T-cell (primary cell): ENCODE results near the gene SUSD2. TPM values are rescaled to one million over a fixed set of nuclear protein-coding genes. Genes with fewer than 3 reads are reported as not detected.
A peak's percentile ranks its signal among the peaks of the same experiment; 100 is the strongest.
"Not testable (repeated sequence)": the region's sequence is repeated elsewhere in the genome, so short reads cannot be mapped to it uniquely, and the experiment has no call there.

Source experiments
- ATAC-seq, 4 experiments: fragments of 200-7000 bp in 3 of 4; fragments of 150-1000 bp in 1 of 4; cut with Tn5 transposase; replicated peaks in 1 of 4; 1 replicate in 3 of 4; 2 replicates in 1 of 4; pipeline ENCODE4 v1.10.0; 2021; ENCODE audit warnings: moderate library complexity in 3 of 4, mild to moderate bottlenecking in 2 of 4, moderate number of reproducible peaks in 1 of 4
- CTCF ChIA-PET, 2 donors: fragments of 300-600 bp; sonication (Branson Sonifier 250); formaldehyde crosslinking; loops; one replicate each; lab custom pipeline; 2022; ENCODE audit warnings: antibody characterized with exemption in 2 of 2; lab: Charles Lee
- POLR2A ChIA-PET, 2 donors: fragments of 300-600 bp; sonication (Branson Sonifier 250); formaldehyde crosslinking; loops; one replicate each; lab custom pipeline; 2022; ENCODE audit warnings: antibody characterized with exemption in 2 of 2; lab: Charles Lee
- DNase-seq, 35 experiments: peaks; one replicate each; pipeline versions ENCODE4 v3.0.0 to v3.0.0-alpha.2; 2013 to 2023
- H3K27ac ChIP-seq: one replicate; pipeline ENCODE4 v1.5.1; 2013; ENCODE audit warnings: low read length
- H3K27me3 ChIP-seq, 2 experiments: replicated peaks in 1 of 2; 1 replicate in 1 of 2; 2 replicates in 1 of 2; pipeline versions ENCODE4 v1.6.1 to v1.7.0; 2013; ENCODE audit warnings: low read length in 1 of 2, mixed read lengths in 1 of 2; ENCODE audit not compliant: control insufficient read depth in 2 of 2, insufficient read depth in 2 of 2; ENCODE audit errors: extremely low read depth in 1 of 2
- H3K36me3 ChIP-seq, 2 donors: 1 replicate in 1 of 2; 2 replicates in 1 of 2; pipeline versions ENCODE4 v1.6.1 to v1.7.0; 2013; ENCODE audit warnings: low read length in 1 of 2; ENCODE audit not compliant: control insufficient read depth in 2 of 2, insufficient read depth in 1 of 2; ENCODE audit errors: extremely low read depth in 1 of 2
- H3K4me1 ChIP-seq, 2 experiments: 1 replicate in 1 of 2; 2 replicates in 1 of 2; pipeline versions ENCODE4 v1.6.1 to v1.7.0; 2013; ENCODE audit warnings: low read length in 2 of 2, mixed read lengths in 1 of 2; ENCODE audit not compliant: insufficient read depth in 2 of 2, control insufficient read depth in 1 of 2; ENCODE audit errors: extremely low read depth in 1 of 2
- H3K4me3 ChIP-seq, 2 donors: 1 replicate in 1 of 2; 2 replicates in 1 of 2; pipeline versions ENCODE4 v1.5.1 to v1.7.0; 2013; ENCODE audit warnings: mild to moderate bottlenecking in 2 of 2, low read length in 1 of 2, moderate library complexity in 1 of 2; ENCODE audit not compliant: control insufficient read depth in 1 of 2; ENCODE audit errors: extremely low read depth in 1 of 2
- H3K9me3 ChIP-seq: 2 replicates; pipeline ENCODE4 v1.7.0; 2013
- H3K27ac Mint-ChIP-seq, 2 donors: one replicate each; pipeline ENCODE4 v1.8.0; 2020 to 2021; ENCODE audit warnings: mild to moderate bottlenecking in 2 of 2, mixed read lengths in 2 of 2
- H3K27me3 Mint-ChIP-seq, 2 donors: one replicate each; pipeline ENCODE4 v1.8.0; 2021 to 2022; ENCODE audit warnings: mixed read lengths in 2 of 2
- H3K36me3 Mint-ChIP-seq: one replicate; pipeline ENCODE4 v1.8.0; 2021; ENCODE audit warnings: mixed read lengths
- H3K4me1 Mint-ChIP-seq, 3 donors: one replicate each; pipeline ENCODE4 v1.8.0; 2020 to 2022; ENCODE audit warnings: mixed read lengths in 3 of 3, mild to moderate bottlenecking in 1 of 3
- H3K4me3 Mint-ChIP-seq, 3 donors: one replicate each; pipeline ENCODE4 v1.8.0; 2020 to 2022; ENCODE audit warnings: mild to moderate bottlenecking in 3 of 3, mixed read lengths in 3 of 3, moderate library complexity in 3 of 3
- H3K9me3 Mint-ChIP-seq, 3 donors: one replicate each; pipeline ENCODE4 v1.8.0; 2020 to 2022; ENCODE audit warnings: mixed read lengths in 3 of 3
- WGBS: methylation state at CpG from one replicate; pipeline ENCODE4 v1.1.5; 2013; ENCODE audit warnings: missing lambda C conversion rate; ENCODE audit not compliant: insufficient coverage; 5-methylcytosine and 5-hydroxymethylcytosine counted together
- total RNA-seq, 35 experiments: library from RNA in 6 of 35; stranded (reverse) in 6 of 35; fragments of 120-200 nt in 1 of 35; gene quantifications; one replicate each; pipeline versions ENCODE4 v1.2.1 to v1.2.4 and lab custom pipeline; 2013 to 2026

Gene SUSD2
- total RNA-seq, result 1 to 10 TPM; 1.3 to 2.3 (median 1.6) TPM
- 0.24 TPM for total RNA-seq (2013)
- 1.5 to 4.1 (median 2.3) reads per million in 29 experiments for total RNA-seq (lab: John Stamatoyannopoulos, UW)

GRCh38 chr22:24181088-24181995 is at the start of gene SUSD2:
TSS of gene SUSD2 (plus strand) at chr22:24181487. CDS start at chr22:24181520, 33 bp downstream.
- H3K27ac ChIP-seq, result no peak within 1 kb of the TSS
- Mint-ChIP-seq H3K9me3 (no peaks in the 10 kb centered on the region), H3K4me1 (no peaks in the 10 kb centered on the region), H3K27me3 (no peaks in the 10 kb centered on the region), H3K36me3 (no peaks in the 10 kb centered on the region), H3K4me3 (no peak within 1 kb of the TSS), H3K27ac (peak within 1 kb of the TSS in 1 of 2 donors; percentile 39)
- H3K4me1 ChIP-seq, result no peaks in the 10 kb centered on the region
- no peak within 1 kb of the TSS for H3K4me3 ChIP-seq
- 95% methylated on average over 11 of the region's 35 CpGs for WGBS
- no peaks in the 10 kb centered on the region for H3K9me3 ChIP-seq
- ChIA-PET POLR2A (no interaction called here), CTCF (no interaction called here)
- peaks cover 6 to 19% of the 10 kb centered on the region in 2 donors for H3K36me3 ChIP-seq
- DNase-seq (no peak), ATAC-seq (no peak)
- H3K27me3 ChIP-seq, result no peaks in the 10 kb centered on the region

GRCh38 chr22:24133187-24133965 is 47.9 kb upstream of the SUSD2 start:
- Histone ChIP-seq H3K27me3 (no peaks in the 10 kb centered on the region), H3K4me1 (peaks cover 9 to 29% of the 10 kb centered on the region in 2 experiments), H3K27ac (no peak overlapping the region), H3K36me3 (peaks cover 12 to 29% of the 10 kb centered on the region in 2 donors), H3K4me3 (no peak overlapping the region), H3K9me3 (no peaks in the 10 kb centered on the region)
- ChIA-PET CTCF (interaction anchor here (0.5 to 2.2 kb wide), 4 partner anchors 23 to 45 kb away, joined by 3 to 12 read pairs (median 8); no protein-coding TSS in a partner anchor), POLR2A (interaction anchor here in 1 of 2 donors (0.5 kb wide), 1 partner anchor 26 kb away, joined by 3 read pairs; no protein-coding TSS in a partner anchor)
- ATAC-seq (peak; percentile 54 to 73 (median 58)), DNase-seq (peak in 30 of 35 experiments; percentile 15 to 67 (median 42))
- Mint-ChIP-seq H3K4me1 (peaks cover 30 to 33% (median 30%) of the 10 kb centered on the region in 3 donors), H3K27me3 (no peaks in the 10 kb centered on the region), H3K9me3 (no peaks in the 10 kb centered on the region), H3K36me3 (peaks cover 30% of the 10 kb centered on the region), H3K27ac (peak overlapping the region; percentile 86 to 87), H3K4me3 (peak overlapping the region in 1 of 3 donors; percentile 60)
- 91% methylated on average over 11 of the region's 11 CpGs for whole genome bisulfite sequencing

GRCh38 chr22:24134090-24134846 is 47.0 kb upstream of the SUSD2 start:
- H3K27ac ChIP-seq, result peak overlapping the region; percentile 32
- Mint-ChIP-seq H3K27me3 (no peaks in the 10 kb centered on the region), H3K4me1 (peaks cover 30 to 33% (median 30%) of the 10 kb centered on the region in 3 donors), H3K9me3 (no peaks in the 10 kb centered on the region), H3K27ac (peak overlapping the region; percentile 84 to 87), H3K36me3 (peaks cover 24% of the 10 kb centered on the region), H3K4me3 (peak overlapping the region in 1 of 3 donors; percentile 60)
- no peak overlapping the region for H3K4me3 ChIP-seq
- peaks cover 9 to 29% of the 10 kb centered on the region in 2 experiments for H3K4me1 ChIP-seq
- ChIA-PET POLR2A (no interaction called here), CTCF (interaction anchor here in 1 of 2 donors (2.2 kb wide), 1 partner anchor 22 kb away, joined by 12 read pairs; no protein-coding TSS in a partner anchor)
- H3K36me3 ChIP-seq, result peaks cover 12 to 32% of the 10 kb centered on the region in 2 donors
- H3K9me3 ChIP-seq, result no peaks in the 10 kb centered on the region
- no peaks in the 10 kb centered on the region for H3K27me3 ChIP-seq
- DNase-seq (peak; percentile 64 to 94 (median 86)), ATAC-seq (peak; percentile 76 to 95 (median 81))
- WGBS, result 43% methylated on average over 16 of the region's 22 CpGs

- H3K4me3 ChIP-seq, H3K27me3 Mint-ChIP-seq, H3K9me3 Mint-ChIP-seq, DNase-seq, H3K4me3 Mint-ChIP-seq, POLR2A ChIA-PET, H3K9me3 ChIP-seq, ATAC-seq, H3K27me3 ChIP-seq, H3K27ac ChIP-seq: not testable (repeated sequence)
- WGBS, result no CpG with 5 or more reads among the region's 6 CpGs
- Histone ChIP-seq H3K4me1 (peaks cover 18 to 50% of the 10 kb centered on the region in 2 experiments), H3K36me3 (peaks cover 10 to 29% of the 10 kb centered on the region in 2 donors)
- peaks cover 26% of the 10 kb centered on the region for H3K36me3 Mint-ChIP-seq
- H3K27ac Mint-ChIP-seq, result peak overlapping the region in 1 of 2 donors; percentile 22
- H3K4me1 Mint-ChIP-seq, result peaks cover 48 to 52% (median 51%) of the 10 kb centered on the region in 3 donors
- CTCF ChIA-PET, result interaction anchor here in 1 of 2 donors (0.8 to 1.3 kb wide), 2 partner anchors 17 to 21 kb away, joined by 3 read pairs; no protein-coding TSS in a partner anchor
These were observed 44.8 kb upstream of the SUSD2 start for GRCh38 chr22:24136533-24136932.

GRCh38 chr22:24137595-24137994 is 43.7 kb upstream of the SUSD2 start:
- peaks cover 18 to 61% of the 10 kb centered on the region in 2 experiments for H3K4me1 ChIP-seq
- Mint-ChIP-seq H3K27ac (peak overlapping the region in 1 of 2 donors; percentile 12), H3K9me3 (no peaks in the 10 kb centered on the region), H3K4me3 (no peak overlapping the region), H3K4me1 (peaks cover 58 to 62% (median 62%) of the 10 kb centered on the region in 3 donors), H3K27me3 (no peaks in the 10 kb centered on the region), H3K36me3 (peaks cover 25% of the 10 kb centered on the region)
- H3K27ac ChIP-seq, result no peak overlapping the region
- H3K36me3 ChIP-seq, result peaks cover 9 to 29% of the 10 kb centered on the region in 2 donors
- no peak for DNase-seq
- CTCF ChIA-PET, result no interaction called here
- POLR2A ChIA-PET, result no interaction called here
- no CpG with 5 or more reads among the region's 2 CpGs for WGBS
- H3K27me3 ChIP-seq, result no peaks in the 10 kb centered on the region
- ATAC-seq, result no peak
- H3K9me3 ChIP-seq, result no peaks in the 10 kb centered on the region
- no peak overlapping the region for H3K4me3 ChIP-seq
